Measurements from ENCODE around the gene PCDHGC4. TPM values are rescaled to one million over a fixed set of nuclear protein-coding genes. Genes with fewer than 3 reads are reported as not detected.

PCDHGC4 gene
- total RNA-seq, 1 experiment from 2014 or later = 0.40 TPM

DNA sequence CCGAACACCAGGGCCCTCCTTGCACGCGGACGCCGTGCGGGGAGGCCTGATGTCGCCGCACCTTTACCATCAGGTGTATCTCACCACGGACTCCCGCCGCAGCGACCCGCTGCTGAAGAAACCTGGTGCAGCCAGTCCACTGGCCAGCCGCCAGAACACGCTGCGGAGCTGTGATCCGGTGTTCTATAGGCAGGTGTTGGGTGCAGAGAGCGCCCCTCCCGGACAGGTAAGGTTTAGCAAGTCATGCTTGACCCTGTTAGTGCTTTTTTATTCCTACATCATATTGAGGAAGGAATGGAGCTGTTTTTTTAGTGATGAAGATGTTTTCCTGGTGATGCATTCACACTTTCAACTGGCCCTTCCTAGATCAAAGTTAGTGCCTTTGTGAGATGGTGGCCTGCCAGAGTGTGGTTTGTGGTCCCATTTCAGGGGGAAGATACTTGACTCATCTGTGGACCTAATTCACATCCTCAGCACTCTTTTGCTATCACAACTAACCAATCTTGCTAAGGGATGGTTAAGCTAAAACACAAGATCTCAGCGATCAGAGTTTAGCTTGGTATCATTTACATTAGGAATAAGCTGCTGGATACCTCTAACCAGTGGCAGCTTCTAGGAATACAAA, 6.4 kb upstream of the PCDHGC4 start:
- intact Hi-C loops (cut with micrococcal nuclease) = no loop called here

DNA sequence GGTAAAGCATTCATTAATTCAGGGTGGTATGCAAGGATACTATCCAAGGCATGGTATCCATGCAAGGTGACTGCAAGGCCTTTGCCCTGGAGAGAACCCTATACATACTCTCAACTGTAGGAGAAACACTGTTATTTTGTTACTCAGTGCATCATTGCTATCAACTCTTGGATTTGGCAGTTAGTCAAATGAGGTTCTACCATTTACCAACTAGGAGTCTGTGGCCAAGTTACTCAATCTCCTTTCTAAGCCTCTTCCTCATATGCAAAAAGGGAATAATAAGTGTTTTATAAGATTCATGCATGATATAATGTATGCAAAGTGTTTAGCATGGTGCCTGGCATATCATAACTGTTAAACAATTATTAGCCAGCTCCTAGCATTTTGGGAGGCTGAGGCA, 5.1 kb upstream of the PCDHGC4 start:
- Mint-ChIP-seq H3K36me3 (ENCODE audit: insufficient read depth, unreplicated experiment) (peaks cover 31% of the 10 kb centered on the region), H3K4me3 (ENCODE audit: unreplicated experiment) (no peak overlapping the region), H3K9me3 (ENCODE audit: unreplicated experiment) (no peaks in the 10 kb centered on the region), H3K27me3 (ENCODE audit: insufficient read depth, unreplicated experiment) (no peaks in the 10 kb centered on the region), H3K4me1 (ENCODE audit: insufficient read depth, unreplicated experiment) (peaks cover 24% of the 10 kb centered on the region), H3K27ac (ENCODE audit: low read depth, unreplicated experiment) (no peak overlapping the region)
- ChIA-PET POLR2A (no interaction called here), CTCF (interaction anchor here (0.6 to 1.5 kb wide), 3 partner anchors 33 to 228 kb away, joined by 3 to 4 read pairs (median 4); no protein-coding TSS in a partner anchor)
- TF ChIP-seq, protein P1, sequence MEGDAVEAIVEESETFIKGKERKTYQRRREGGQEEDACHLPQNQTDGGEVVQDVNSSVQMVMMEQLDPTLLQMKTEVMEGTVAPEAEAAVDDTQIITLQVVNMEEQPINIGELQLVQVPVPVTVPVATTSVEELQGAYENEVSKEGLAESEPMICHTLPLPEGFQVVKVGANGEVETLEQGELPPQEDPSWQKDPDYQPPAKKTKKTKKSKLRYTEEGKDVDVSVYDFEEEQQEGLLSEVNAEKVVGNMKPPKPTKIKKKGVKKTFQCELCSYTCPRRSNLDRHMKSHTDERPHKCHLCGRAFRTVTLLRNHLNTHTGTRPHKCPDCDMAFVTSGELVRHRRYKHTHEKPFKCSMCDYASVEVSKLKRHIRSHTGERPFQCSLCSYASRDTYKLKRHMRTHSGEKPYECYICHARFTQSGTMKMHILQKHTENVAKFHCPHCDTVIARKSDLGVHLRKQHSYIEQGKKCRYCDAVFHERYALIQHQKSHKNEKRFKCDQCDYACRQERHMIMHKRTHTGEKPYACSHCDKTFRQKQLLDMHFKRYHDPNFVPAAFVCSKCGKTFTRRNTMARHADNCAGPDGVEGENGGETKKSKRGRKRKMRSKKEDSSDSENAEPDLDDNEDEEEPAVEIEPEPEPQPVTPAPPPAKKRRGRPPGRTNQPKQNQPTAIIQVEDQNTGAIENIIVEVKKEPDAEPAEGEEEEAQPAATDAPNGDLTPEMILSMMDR (IDR thresholded peaks at IDR 0.05; ENCODE audit: unreplicated experiment) = no peak
- intact Hi-C loops (cut with micrococcal nuclease) = no loop called here
- no peak for DNase-seq (ENCODE audit: unreplicated experiment)
- BruUV-seq (replicated peaks) = no TSS peak

More for the DNA sequence above, 6.4 kb upstream of the PCDHGC4 start:
- DNase-seq (ENCODE audit: unreplicated experiment) = no peak
- ChIA-PET POLR2A (interaction anchor here (1.0 to 4.2 kb wide), 3 partner anchors 9 to 79 kb away, joined by 3 to 70 read pairs (median 4); no protein-coding TSS in a partner anchor), CTCF (interaction anchor here (0.6 to 4.6 kb wide), 14 partner anchors 15 to 91 kb away, joined by 3 to 42 read pairs (median 4); partner anchors contain the start of gene PCDHGA10)
- H3K27me3 Mint-ChIP-seq (ENCODE audit: insufficient read depth, unreplicated experiment) = no peaks in the 10 kb centered on the region
- BruUV-seq (replicated peaks) = no TSS peak
- H3K9me3 Mint-ChIP-seq (ENCODE audit: unreplicated experiment) = no peaks in the 10 kb centered on the region
- H3K36me3 Mint-ChIP-seq (ENCODE audit: insufficient read depth, unreplicated experiment) = peaks cover 31% of the 10 kb centered on the region
- TF ChIP-seq, protein P1 (IDR thresholded peaks at IDR 0.05; ENCODE audit: unreplicated experiment) = peak; percentile 29
- H3K4me1 Mint-ChIP-seq (ENCODE audit: insufficient read depth, unreplicated experiment) = peaks cover 23% of the 10 kb centered on the region
- H3K4me3 Mint-ChIP-seq (ENCODE audit: unreplicated experiment) = peak overlapping the region; percentile 94
- H3K27ac Mint-ChIP-seq (ENCODE audit: low read depth, unreplicated experiment) = no peak overlapping the region

GRCh38 chr5:141483902-141484301, 928 bp upstream of the PCDHGC4 start:
- no TSS peak for BruUV-seq (replicated peaks)
- Mint-ChIP-seq H3K9me3 (ENCODE audit: unreplicated experiment) (no peaks in the 10 kb centered on the region), H3K27me3 (ENCODE audit: insufficient read depth, unreplicated experiment) (no peaks in the 10 kb centered on the region), H3K27ac (ENCODE audit: low read depth, unreplicated experiment) (no peak overlapping the region), H3K4me3 (ENCODE audit: unreplicated experiment) (no peak overlapping the region), H3K4me1 (ENCODE audit: insufficient read depth, unreplicated experiment) (peaks cover 11% of the 10 kb centered on the region), H3K36me3 (ENCODE audit: insufficient read depth, unreplicated experiment) (peaks cover 14% of the 10 kb centered on the region)
- ChIA-PET POLR2A (interaction anchor here (1.0 kb wide), 1 partner anchor 7 kb away, joined by 3 read pairs; no protein-coding TSS in a partner anchor), CTCF (interaction anchor here (0.7 to 4.4 kb wide), 8 partner anchors 8 to 114 kb away, joined by 3 to 26 read pairs (median 4); partner anchors contain the start of genes PCDHGB3, PCDHGB5 and PCDHGC3)
- DNase-seq (ENCODE audit: unreplicated experiment) = no peak
- TF ChIP-seq, protein P1 (IDR thresholded peaks at IDR 0.05; ENCODE audit: unreplicated experiment) = no peak
- intact Hi-C loops (cut with micrococcal nuclease) = no loop called here

- no peaks in the 10 kb centered on the region for H3K9me3 Mint-ChIP-seq (ENCODE audit: unreplicated experiment)
- DNase-seq (ENCODE audit: unreplicated experiment) = no peak
- TF ChIP-seq, protein P1 (IDR thresholded peaks at IDR 0.05; ENCODE audit: unreplicated experiment) = no peak
- BruUV-seq (replicated peaks) = no TSS peak
- intact Hi-C loops (cut with micrococcal nuclease) = no loop called here
- H3K27me3 Mint-ChIP-seq (ENCODE audit: insufficient read depth, unreplicated experiment) = no peaks in the 10 kb centered on the region
- POLR2A ChIA-PET = interaction anchor here (1.0 kb wide), 1 partner anchor 8 kb away, joined by 3 read pairs; no protein-coding TSS in a partner anchor
- H3K36me3 Mint-ChIP-seq (ENCODE audit: insufficient read depth, unreplicated experiment) = peaks cover 14% of the 10 kb centered on the region
- no peak overlapping the region for H3K4me3 Mint-ChIP-seq (ENCODE audit: unreplicated experiment)
- peaks cover 14% of the 10 kb centered on the region for H3K4me1 Mint-ChIP-seq (ENCODE audit: insufficient read depth, unreplicated experiment)
- H3K27ac Mint-ChIP-seq (ENCODE audit: low read depth, unreplicated experiment) = no peak overlapping the region
- CTCF ChIA-PET = interaction anchor here (0.7 to 4.4 kb wide), 6 partner anchors 9 to 87 kb away, joined by 3 to 26 read pairs (median 4); partner anchors contain the start of genes PCDHGB5 and PCDHGC3
These were observed 555 bp upstream of the PCDHGC4 start for GRCh38 chr5:141484310-141484640.

Data from MCF 10A (cell line).